Frontal cortex (tissue), 4 donors: ENCODE data around the gene PMM2. TPM values are rescaled to one million over a fixed set of nuclear protein-coding genes. Genes with fewer than 3 reads are reported as not detected.
"Not testable (repeated sequence)": the region's sequence is repeated elsewhere in the genome, so short reads cannot be mapped to it uniquely, and the experiment has no call there.

Experiments
- DNase-seq, 2 donors: peaks; one replicate each; pipeline ENCODE4 v3.0.0; 2012; ENCODE audit warnings: low spot score in 2 of 2
- FAIRE-seq: peaks from 2 replicates; lab custom pipeline; 2012; peaks lifted over from hg19 to GRCh38; lab: Jason Lieb, UNC
- total RNA-seq: library from RNA; depleted of rRNA; stranded (reverse); fragments of >200 nt; gene quantifications from one replicate; pipeline ENCODE4 v1.2.3, GENCODE V29; 2014
- donor health status: control.
- donor health status: control.
- donor health status: control.

The PMM2 gene
- total RNA-seq = 6.5 TPM

GRCh38 chr16:8797364-8798173 lies at the start of gene PMM2, which contains the start of gene TMEM186:
Gene PMM2, plus strand, starts transcription at chr16:8797839. Its CDS starts 44 bp downstream, at chr16:8797883.
Gene TMEM186, minus strand, starts transcription at chr16:8797639. Its CDS starts 25 bp downstream, at chr16:8797614.
- no peak for FAIRE-seq
- peak; percentile 95 to 99 for DNase-seq

- FAIRE-seq, DNase-seq: not testable (repeated sequence)
These were observed 48.7 kb upstream of the PMM2 start for GRCh38 chr16:8748944-8749343.

GRCh38 chr16:8751481-8752311 lies 45.9 kb upstream of the PMM2 start:
- DNase-seq (no peak), FAIRE-seq (no peak)

DNA sequence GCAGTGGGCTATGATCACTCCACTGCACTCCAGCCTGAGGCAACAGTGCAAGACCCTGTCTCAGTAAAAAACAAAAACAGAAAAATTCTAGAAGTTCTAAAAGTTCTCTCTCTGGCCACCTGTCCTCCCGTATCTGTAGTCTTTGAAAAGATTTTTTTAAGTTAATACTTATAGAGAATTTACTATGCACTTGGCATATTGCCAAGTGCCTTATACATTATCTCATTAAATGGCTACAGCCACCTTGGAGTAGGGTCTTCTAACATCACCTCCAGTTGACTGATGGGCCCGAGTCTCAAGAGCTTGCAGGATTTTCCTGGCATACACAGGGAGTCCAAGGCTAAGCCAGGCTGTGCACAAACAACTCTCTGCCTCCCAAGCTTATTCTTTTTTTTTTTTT lies 44.9 kb upstream of the PMM2 start:
- no peak for FAIRE-seq

GRCh38 chr16:8753416-8754054 lies 44.1 kb upstream of the PMM2 start:
- FAIRE-seq = no peak
- DNase-seq = no peak

More for the DNA sequence above, 44.9 kb upstream of the PMM2 start:
- DNase-seq = no peak

DNA sequence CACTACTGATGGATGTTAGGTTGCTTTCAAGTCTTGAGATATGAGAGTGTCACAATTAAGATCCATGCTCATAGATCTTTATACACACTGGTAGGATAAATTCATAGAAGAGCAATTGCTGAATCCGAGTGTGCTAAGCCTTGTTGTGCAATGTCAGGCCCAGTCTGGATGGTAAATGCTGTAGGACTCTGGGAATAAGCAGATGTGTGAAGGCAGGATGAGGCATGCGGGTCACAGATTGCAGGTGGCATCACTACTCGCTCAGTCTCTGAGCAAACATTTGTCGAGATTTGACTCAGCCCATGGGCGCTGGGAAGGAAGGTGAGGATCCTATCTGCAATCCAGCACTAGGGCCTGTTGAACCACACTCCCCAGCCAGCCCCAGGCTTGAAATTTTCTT lies 40.9 kb upstream of the PMM2 start:
- DNase-seq (no peak), FAIRE-seq (no peak)

DNA sequence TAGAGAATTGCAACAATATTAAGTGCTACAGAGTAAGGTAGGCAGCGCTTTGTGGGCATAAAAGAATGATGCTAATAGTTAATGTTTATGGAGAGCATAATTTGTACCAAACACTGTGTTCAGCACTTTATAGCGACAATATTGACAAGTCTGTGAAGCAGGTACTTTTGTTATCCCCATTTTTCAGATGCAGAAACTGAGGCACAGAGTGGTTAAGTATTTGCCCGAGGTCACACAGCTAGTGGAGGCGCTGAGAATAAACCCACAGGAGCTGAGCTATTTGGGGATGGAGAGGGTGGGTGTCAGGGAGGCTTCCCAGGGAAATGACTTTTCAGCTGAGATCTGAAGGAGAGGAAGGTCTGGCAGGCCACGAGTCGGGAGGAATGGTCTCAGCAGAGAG lies 39.6 kb upstream of the PMM2 start:
- DNase-seq (no peak), FAIRE-seq (no peak)

DNA sequence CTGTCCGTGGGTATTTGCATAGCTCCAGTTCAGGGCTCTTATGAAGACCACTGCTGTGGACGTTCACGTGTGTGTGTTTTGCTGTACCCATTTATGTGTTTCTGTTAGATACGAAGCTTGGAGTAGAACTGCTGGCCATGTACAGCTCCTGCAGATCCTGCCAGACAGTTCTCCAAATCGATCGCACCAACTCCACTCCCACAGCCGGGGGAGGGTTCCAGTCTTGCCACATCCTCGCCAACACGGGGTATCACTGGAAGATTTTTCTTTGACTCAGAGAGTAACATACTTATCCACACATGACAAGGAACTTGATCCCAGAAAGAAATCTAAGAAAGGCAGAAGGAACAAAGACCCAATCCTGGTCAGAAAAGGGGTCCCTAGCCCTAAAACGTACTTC lies 37.6 kb upstream of the PMM2 start:
- FAIRE-seq = no peak
- DNase-seq = no peak

DNA sequence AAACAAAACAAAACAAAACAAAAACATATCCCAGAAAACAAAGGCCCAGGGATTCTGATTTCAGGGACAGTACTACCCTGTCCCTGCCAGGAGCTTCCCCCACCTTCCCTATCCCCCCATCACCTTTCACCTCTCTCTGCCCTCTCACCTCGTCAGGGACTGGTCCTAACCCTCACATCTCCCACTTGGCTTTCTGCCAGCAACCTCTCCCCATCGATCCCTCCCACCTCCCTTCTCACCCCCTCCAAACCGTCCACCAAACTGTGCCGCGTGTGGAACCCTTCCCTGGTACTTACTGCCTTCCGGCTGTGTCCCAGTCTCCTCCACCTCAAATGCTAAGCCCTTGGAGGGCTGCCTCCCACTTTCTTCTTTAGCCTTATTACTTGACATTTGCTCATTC lies 36.6 kb upstream of the PMM2 start:
- FAIRE-seq = no peak
- DNase-seq = no peak

- FAIRE-seq = no peak
- no peak for DNase-seq
These were observed 35.4 kb upstream of the PMM2 start for GRCh38 chr16:8762254-8762653.

GRCh38 chr16:8763083-8763482 lies 34.6 kb upstream of the PMM2 start:
- DNase-seq (no peak), FAIRE-seq (no peak)

DNA sequence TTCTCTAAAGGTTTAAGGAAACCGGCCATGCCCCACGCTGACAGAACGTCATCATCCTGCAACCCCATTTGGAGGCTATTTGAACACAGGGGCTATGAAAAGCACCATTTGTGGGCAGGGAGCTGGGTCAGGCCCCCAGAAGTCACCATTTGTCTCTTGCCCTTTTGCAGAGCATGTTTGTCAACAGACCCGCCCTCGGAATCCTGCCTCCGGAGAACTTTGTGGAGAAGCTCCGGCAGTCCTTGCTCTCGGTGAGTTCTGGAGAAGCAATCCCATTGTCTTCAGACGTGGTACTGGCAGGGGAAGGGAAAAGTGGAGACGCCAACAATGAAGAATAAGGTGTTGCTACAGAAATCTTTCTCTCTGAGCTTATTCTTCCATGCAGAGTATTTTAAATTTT lies 33.7 kb upstream of the PMM2 start:
- FAIRE-seq = no peak
- no peak for DNase-seq

DNA sequence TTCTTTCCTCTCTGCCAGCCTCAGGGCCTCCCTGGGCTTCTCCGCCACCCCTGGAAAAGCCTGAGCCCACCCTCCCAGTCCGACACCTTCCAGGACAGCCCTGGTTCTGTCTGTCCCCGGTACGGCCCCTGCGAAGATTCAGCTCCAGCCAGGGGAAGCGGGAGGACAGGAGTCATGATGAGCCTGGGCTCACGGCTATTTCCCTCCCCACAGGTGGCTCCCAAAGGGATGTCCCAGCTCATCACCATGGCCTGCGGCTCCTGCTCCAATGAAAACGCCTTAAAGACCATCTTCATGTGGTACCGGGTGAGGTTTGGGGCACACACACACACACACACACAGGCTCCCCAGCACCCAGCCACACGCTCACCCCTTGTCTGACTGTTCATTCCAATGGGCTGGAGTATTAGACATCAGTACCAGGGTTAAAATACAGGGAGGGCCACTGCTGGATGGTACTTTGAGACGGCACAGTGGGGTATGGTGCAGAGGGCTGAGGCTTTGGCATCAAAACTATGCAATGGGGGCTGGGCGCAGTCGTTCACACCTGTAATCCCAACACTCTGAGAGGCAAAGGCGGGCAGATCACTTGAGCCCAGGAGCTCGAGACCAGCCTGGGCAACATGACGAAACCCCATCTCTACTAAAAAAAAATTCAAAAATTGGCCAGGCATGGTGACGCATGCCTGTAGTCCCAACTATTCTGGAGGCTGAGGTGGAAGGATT lies 33.0 kb upstream of the PMM2 start:
- FAIRE-seq = no peak
- DNase-seq = no peak

DNA sequence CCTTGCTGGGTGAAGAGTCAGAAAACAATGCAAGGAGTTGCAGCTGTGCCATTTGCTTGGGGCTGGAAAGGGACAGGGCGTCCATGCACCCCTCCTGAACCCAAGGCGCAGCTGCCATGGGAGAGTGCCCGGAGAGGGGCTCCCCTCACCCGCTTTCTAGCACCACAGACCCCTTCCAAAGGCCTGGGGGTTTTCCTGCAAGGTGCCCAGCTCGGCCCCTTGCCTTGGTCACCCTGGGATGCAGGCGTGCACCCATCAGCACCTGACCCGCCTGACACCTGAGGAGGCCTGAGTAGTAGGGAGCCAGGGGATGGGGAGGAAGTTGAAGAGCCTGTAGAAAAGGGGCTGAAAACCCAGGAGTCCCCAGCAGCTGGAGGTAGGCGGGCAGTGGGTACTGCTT lies 30.5 kb upstream of the PMM2 start:
- FAIRE-seq (no peak), DNase-seq (no peak)

- no peak for FAIRE-seq
- no peak for DNase-seq
These were observed 29.4 kb upstream of the PMM2 start for GRCh38 chr16:8768283-8768682.

GRCh38 chr16:8768692-8769091 lies 28.9 kb upstream of the PMM2 start:
- no peak for DNase-seq
- FAIRE-seq = no peak

DNA sequence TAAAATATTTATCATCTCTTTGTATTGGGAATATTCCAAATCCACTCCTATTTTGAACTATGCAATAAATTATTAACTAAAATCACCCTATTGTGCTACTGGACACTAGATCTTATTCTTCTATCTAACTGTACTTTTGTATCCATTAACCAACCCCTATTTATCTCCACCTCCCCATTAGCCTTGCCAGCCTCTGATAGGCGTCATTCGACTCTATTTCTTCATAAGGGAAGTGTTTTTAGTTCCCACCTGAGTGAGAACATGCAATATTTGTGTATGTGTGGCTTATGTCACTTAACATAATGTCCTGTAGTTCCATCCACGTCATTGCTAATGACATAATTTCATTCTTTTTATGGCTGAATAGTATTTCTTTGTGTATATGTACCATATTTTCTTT lies 24.1 kb upstream of the PMM2 start:
- DNase-seq (no peak), FAIRE-seq (no peak)

DNA sequence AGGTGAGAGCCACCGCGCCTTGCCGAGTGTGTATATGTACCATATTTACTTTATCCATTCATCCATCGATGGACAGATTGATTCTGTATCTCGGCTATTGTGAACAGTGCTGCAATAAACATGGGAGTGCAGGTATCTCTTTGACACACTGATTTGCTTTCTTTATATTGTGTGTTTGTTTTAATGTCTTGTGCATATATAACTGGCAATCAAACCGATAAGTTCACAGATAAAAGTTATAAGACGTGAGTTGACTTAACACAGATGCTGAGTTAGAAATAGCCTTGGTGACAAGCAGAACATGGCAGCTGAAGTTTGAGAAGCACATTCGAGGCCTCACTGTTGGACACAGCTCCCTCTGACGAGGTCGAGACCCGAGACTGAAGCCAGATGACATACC lies 23.4 kb upstream of the PMM2 start:
- no peak for FAIRE-seq
- DNase-seq = no peak

DNA sequence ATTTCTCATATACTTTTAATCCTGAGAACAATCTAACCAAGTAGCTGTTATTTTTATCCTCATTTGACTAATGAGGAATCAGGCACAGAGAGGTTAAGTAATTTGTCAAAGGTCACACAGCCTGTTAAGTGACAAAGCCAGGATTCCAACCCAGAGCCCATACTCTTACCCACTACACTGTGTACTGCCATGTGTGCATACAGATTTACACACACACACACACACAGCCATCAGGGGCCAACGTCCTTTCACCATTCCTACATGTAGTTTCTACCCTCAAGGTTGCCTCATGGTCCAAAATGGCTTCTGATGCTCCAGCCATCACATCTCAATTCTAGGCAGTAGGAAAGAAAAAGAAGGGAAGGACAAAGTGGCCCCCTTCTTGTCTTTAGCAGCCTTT lies 22.3 kb upstream of the PMM2 start:
- FAIRE-seq = no peak
- DNase-seq = no peak

GRCh38 chr16:8776129-8776584 lies 21.5 kb upstream of the PMM2 start:
- DNase-seq = no peak
- FAIRE-seq = no peak
